Brain microvascular endothelial cell (primary cell): Measurements from ENCODE around the gene ASB1.

Experiments
- DNase-seq: peaks from one replicate; pipeline ENCODE4 v3.0.0-alpha.2; 2020
- H3K27ac ChIP-seq: fragments of 250-450 bp; sonication (Bioruptor Pico); 2 replicates; pipeline ENCODE4 v1.5.1; 2020; ENCODE audit warnings: mild to moderate bottlenecking, moderate library complexity
- H3K27me3 ChIP-seq: fragments of 250-450 bp; sonication (Bioruptor Pico); replicated peaks from 2 replicates; pipeline ENCODE4 v1.5.1; 2020; ENCODE audit warnings: mild to moderate bottlenecking
- H3K36me3 ChIP-seq: fragments of 250-450 bp; sonication (Bioruptor Pico); replicated peaks from 2 replicates; pipeline ENCODE4 v1.5.1; 2020; ENCODE audit warnings: mild to moderate bottlenecking
- H3K4me3 ChIP-seq: 2 replicates; pipeline ENCODE4 v1.5.1; 2011; ENCODE audit warnings: low read depth, mild to moderate bottlenecking, control low read depth, low read length, moderate library complexity
- in situ Hi-C: cut with HindIII; loops from 2 replicates; pipeline ENCODE4 v1.10.0; 2017; ENCODE audit warnings: low sequenced_read_pairs, low pct_ligation_motif_present
- TF ChIP-seq, protein P1 (sequence below): IDR thresholded peaks from 2 replicates; pipeline ENCODE4 v1.5.1; 2011; ENCODE audit warnings: low read depth, mild to moderate bottlenecking, moderate library complexity, low read length, control low read depth, inconsistent platforms; ENCODE audit errors: missing control alignments

Gene ASB1

DNA sequence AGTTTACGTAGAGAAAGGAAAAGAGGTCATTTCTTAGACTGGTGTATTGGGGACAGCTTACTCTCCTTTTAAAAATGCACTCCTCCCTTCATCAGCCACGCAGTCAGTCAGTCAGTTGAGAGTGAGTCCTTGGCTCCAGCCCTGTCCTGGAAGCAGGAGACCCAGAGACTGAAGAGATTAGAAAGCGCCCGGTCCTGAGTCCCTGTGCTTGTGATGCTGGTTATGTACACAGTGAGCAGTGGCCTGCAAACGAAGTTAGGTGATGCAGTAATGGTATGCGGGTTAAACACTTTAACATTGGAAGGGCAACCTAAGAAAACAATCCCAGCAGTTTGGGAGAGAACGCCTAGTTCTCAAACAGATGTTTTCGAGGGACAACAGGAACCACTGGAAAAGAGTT, 6.3 kb upstream of the ASB1 start:
- DNase-seq = no peak
- Histone ChIP-seq H3K27me3 (no peaks in the 10 kb centered on the region), H3K36me3 (no peaks in the 10 kb centered on the region), H3K4me3 (no peak overlapping the region), H3K27ac (no peak overlapping the region)
- TF ChIP-seq, protein P1, sequence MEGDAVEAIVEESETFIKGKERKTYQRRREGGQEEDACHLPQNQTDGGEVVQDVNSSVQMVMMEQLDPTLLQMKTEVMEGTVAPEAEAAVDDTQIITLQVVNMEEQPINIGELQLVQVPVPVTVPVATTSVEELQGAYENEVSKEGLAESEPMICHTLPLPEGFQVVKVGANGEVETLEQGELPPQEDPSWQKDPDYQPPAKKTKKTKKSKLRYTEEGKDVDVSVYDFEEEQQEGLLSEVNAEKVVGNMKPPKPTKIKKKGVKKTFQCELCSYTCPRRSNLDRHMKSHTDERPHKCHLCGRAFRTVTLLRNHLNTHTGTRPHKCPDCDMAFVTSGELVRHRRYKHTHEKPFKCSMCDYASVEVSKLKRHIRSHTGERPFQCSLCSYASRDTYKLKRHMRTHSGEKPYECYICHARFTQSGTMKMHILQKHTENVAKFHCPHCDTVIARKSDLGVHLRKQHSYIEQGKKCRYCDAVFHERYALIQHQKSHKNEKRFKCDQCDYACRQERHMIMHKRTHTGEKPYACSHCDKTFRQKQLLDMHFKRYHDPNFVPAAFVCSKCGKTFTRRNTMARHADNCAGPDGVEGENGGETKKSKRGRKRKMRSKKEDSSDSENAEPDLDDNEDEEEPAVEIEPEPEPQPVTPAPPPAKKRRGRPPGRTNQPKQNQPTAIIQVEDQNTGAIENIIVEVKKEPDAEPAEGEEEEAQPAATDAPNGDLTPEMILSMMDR = no peak
- in situ Hi-C loops = no loop called here

DNA sequence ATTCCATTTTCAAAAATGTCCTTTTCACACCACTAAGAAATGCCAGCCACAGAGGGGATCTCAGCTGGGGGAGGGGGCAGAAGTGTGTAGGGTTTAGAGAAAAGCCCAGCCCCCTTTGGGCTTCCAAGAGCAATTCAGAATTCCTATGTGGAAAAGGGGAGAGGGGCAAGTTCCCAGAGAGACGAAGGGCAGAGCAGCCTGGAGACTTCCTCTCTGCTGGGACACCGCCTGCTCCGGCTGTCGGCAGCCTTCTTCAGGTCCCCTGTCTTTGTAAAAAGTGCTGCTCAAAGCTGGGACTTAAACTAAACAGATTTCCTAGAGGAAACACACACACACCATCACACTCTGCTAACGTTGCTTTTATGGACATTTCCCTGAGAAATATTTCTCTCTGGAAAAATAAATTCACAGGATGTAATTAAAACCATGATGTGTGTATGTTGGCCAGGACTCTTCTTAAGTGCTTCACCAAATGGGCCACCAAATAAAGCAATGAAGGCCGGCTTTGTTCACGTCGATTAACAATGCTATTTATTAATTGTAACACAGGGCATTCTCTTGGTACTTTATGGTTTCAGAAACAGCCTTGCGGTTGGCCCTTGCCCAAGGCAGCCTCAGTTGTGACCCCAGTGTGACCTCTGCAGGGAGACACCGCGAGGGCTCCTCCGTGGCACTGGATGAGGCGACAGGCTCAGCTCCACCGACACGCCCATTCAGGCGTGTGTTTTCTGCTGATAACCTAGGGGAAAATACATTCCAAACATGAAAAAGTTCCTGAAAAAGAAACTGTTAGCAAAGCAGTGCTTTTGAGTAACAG, 5.6 kb upstream of the ASB1 start:
- in situ Hi-C loops = no loop called here
- TF ChIP-seq, protein P1 = no peak
- Histone ChIP-seq H3K27me3 (no peaks in the 10 kb centered on the region), H3K27ac (no peak overlapping the region), H3K4me3 (no peak overlapping the region), H3K36me3 (no peaks in the 10 kb centered on the region)
- DNase-seq = no peak

DNA sequence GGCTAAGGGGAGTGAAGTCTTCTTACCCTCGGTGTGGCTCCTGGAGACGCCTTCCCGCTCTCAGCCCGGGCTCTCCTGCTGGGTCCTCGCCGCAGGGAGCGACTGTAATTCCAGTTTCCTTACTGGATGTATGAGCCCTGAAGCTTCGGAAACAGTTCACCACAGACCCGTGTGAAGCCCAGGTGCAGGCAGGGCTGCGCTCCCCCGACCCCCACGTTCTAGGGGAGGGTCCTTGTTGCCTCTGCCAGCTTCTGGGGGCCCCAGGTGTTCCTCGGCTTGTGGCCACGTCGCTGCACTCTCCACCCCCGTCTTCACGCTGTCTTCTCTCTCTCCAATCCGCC, 5.1 kb upstream of the ASB1 start:
- DNase-seq = no peak
- Histone ChIP-seq H3K27ac (no peak overlapping the region), H3K36me3 (no peaks in the 10 kb centered on the region), H3K27me3 (no peaks in the 10 kb centered on the region), H3K4me3 (no peak overlapping the region)
- TF ChIP-seq, protein P1 = no peak
- in situ Hi-C loops = no loop called here

DNA sequence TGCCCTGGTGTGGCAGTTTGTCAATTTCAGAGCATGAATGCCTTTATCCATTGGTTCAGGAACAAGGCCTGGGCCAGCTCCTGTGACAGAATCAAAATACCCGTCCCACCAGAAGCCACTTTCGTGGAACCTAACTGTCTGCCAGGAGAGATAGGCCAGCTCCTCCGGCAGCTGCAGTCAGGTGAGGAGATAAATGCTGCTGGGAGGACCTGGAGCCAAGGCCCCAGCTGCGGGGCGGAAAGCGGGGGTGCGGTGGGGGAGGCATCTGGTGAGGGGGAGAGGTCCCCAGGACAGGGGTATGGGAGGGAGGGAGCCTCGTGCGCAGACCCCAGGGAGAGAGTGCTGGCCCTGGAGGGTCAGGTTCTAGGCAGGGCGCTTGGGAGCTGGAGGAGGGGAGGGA, 4.4 kb upstream of the ASB1 start:
- DNase-seq = no peak
- Histone ChIP-seq H3K36me3 (no peaks in the 10 kb centered on the region), H3K4me3 (no peak overlapping the region), H3K27me3 (no peaks in the 10 kb centered on the region), H3K27ac (no peak overlapping the region)
- in situ Hi-C loops = no loop called here
- TF ChIP-seq, protein P1 = no peak

DNA sequence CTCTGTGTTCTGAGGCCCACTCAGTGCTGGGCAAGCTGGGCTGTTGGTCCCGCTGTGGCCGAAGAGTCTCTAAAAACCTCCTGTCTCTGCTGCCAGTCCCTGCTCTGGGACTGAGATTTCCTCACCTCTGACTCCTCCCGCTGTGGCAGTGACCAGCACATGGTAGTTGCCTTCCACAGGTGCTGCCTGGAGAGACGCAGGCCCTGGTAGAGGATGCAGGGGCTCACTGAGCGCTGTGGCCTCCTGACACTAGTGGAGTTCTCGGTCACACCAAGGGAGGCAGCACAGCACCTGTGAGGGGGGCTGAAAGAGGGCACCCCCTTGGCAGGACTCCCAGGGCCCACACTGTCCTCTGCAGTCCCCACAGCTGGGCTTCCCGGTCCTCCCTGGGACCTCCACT, 3.8 kb upstream of the ASB1 start:
- Histone ChIP-seq H3K27ac (no peak overlapping the region), H3K36me3 (no peaks in the 10 kb centered on the region), H3K27me3 (no peaks in the 10 kb centered on the region), H3K4me3 (no peak overlapping the region)
- TF ChIP-seq, protein P1 = no peak
- in situ Hi-C loops = no loop called here
- no peak for DNase-seq
